MM.1S (cell line): ENCODE results near the gene CCR5AS.
A peak's percentile ranks its signal among the peaks of the same experiment; 100 is the strongest.

Experiments used
- DNase-seq: peaks from one replicate; pipeline ENCODE4 v3.0.0-alpha.2; 2015
- H2AFZ ChIP-seq: fragments of 300-600 bp; sonication (generic); 2 replicates; pipeline ENCODE4 v1.6.0; 2016; ENCODE audit warnings: antibody characterized with exemption, low read length
- H3F3A ChIP-seq: fragments of 300-600 bp; sonication (generic); 2 replicates; pipeline ENCODE4 v1.6.1; 2016; ENCODE audit warnings: mild to moderate bottlenecking, antibody characterized with exemption, low read length, moderate library complexity, mixed read lengths; ENCODE audit not compliant: insufficient read depth
- H3K27ac ChIP-seq: fragments of 300-600 bp; sonication (generic); 2 replicates; pipeline ENCODE4 v1.5.1; 2016; ENCODE audit warnings: mild to moderate bottlenecking, low read length
- H3K27me3 ChIP-seq: fragments of 300-600 bp; sonication (generic); replicated peaks from 2 replicates; pipeline ENCODE4 v1.6.0; 2016; ENCODE audit warnings: low read length; ENCODE audit not compliant: insufficient read depth
- H3K36me3 ChIP-seq: fragments of 300-600 bp; sonication (generic); replicated peaks from 2 replicates; pipeline ENCODE4 v1.6.1; 2016; ENCODE audit warnings: mild to moderate bottlenecking, low read length, mixed read lengths; ENCODE audit not compliant: insufficient read depth
- H3K4me1 ChIP-seq: fragments of 300-600 bp; sonication (generic); 2 replicates; pipeline ENCODE4 v1.6.1; 2016; ENCODE audit warnings: low read length, mixed read lengths
- H3K4me2 ChIP-seq: fragments of 300-600 bp; sonication (generic); 2 replicates; pipeline ENCODE4 v1.6.0; 2016; ENCODE audit warnings: low read depth, low read length
- H3K4me3 ChIP-seq: fragments of 300-600 bp; sonication (generic); 2 replicates; pipeline ENCODE4 v1.5.1; 2016; ENCODE audit warnings: low read length, mixed read lengths
- H3K79me2 ChIP-seq: fragments of 300-600 bp; sonication (generic); 2 replicates; pipeline ENCODE4 v1.6.1; 2016; ENCODE audit warnings: mixed run types, low read length, mixed read lengths
- H3K9ac ChIP-seq: fragments of 300-600 bp; sonication (generic); 2 replicates; pipeline ENCODE4 v1.6.1; 2016; ENCODE audit warnings: low read length, mixed read lengths
- H3K9me2 ChIP-seq: fragments of 300-600 bp; sonication (generic); replicated peaks from 2 replicates; pipeline ENCODE4 v1.6.1; 2016; ENCODE audit warnings: mild to moderate bottlenecking, low read length, mixed read lengths; ENCODE audit not compliant: insufficient read depth
- H3K9me3 ChIP-seq: fragments of 300-600 bp; sonication (generic); replicated peaks from 2 replicates; pipeline ENCODE4 v1.6.1; 2016; ENCODE audit warnings: mild to moderate bottlenecking, low read length, mixed read lengths; ENCODE audit not compliant: insufficient read depth
- H4K20me1 ChIP-seq: fragments of 300-600 bp; sonication (generic); 2 replicates; pipeline ENCODE4 v1.6.1; 2016; ENCODE audit warnings: mild to moderate bottlenecking, low read length, moderate library complexity, mixed read lengths; ENCODE audit not compliant: insufficient read depth
- EZH2 ChIP-seq: fragments of 300-600 bp; sonication (generic); optimal IDR thresholded peaks from 2 replicates; pipeline ENCODE3; 2017; ENCODE audit warnings: low read depth, mild to moderate bottlenecking, antibody characterized with exemption, low read length, mixed read lengths
- EZH2phosphoT487 ChIP-seq: fragments of 300-600 bp; sonication (generic); IDR thresholded peaks from 2 replicates; pipeline ENCODE4 v1.6.1; 2018; ENCODE audit warnings: antibody characterized with exemption, low read length
- TF ChIP-seq, protein P1 (sequence below): fragments of 300-600 bp; sonication (generic); IDR thresholded peaks from 2 replicates; pipeline ENCODE4 v1.5.1; 2016; ENCODE audit warnings: antibody characterized with exemption, low read length, mixed read lengths

CCR5AS gene

DNA sequence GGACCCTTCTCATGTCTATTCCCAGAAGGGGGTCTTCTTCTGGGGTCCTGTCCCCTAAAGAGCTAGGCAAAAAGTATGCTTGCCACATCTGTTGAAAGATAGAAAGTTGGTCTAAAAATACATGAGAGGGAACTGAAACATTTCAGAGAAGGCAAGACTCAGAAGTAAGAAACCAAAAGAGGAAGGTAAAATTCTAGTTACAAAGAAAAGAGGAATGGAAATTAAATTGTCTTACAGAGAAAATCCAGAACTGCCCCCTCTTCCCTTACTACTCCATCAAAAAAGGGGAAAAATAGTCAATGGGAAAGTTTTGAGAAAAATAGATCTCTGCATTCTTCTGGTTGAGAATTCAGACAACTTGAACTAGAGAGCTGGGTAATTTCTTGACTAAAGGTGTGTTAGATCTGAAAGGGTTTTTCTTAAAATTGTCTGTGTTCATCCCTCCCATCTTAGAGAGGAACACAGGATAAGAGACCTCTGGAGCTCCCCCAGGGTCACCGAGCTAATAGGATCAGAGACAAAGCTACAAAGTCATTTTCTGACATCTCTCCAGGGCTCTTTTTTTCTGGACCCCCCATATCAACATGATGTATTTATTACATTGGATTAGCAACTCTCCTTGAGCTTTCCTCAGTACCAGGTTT lies 85.3 kb downstream of the CCR5AS start:
- peak; percentile 50 for DNase-seq
- H3K79me2 ChIP-seq = no peaks in the 10 kb centered on the region
- peak overlapping the region; percentile 55 for H3K4me2 ChIP-seq
- no peaks in the 10 kb centered on the region for H4K20me1 ChIP-seq
- peak overlapping the region; percentile 67 for H3K27ac ChIP-seq
- peaks cover 12% of the 10 kb centered on the region for H3F3A ChIP-seq
- H3K36me3 ChIP-seq = no peaks in the 10 kb centered on the region
- peaks cover 49% of the 10 kb centered on the region for H3K4me1 ChIP-seq
- peak overlapping the region; percentile 21; the same call in 1 of the 2 replicates for H2AFZ ChIP-seq
- peak overlapping the region; percentile 32; the same call in 1 of the 2 replicates for H3K9ac ChIP-seq
- H3K4me3 ChIP-seq = peak overlapping the region; percentile 10; the same call in 1 of the 2 replicates
- H3K9me3 ChIP-seq = no peaks in the 10 kb centered on the region
- TF ChIP-seq EZH2 (no peak), EZH2phosphoT487 (no peak)
- TF ChIP-seq, protein P1, sequence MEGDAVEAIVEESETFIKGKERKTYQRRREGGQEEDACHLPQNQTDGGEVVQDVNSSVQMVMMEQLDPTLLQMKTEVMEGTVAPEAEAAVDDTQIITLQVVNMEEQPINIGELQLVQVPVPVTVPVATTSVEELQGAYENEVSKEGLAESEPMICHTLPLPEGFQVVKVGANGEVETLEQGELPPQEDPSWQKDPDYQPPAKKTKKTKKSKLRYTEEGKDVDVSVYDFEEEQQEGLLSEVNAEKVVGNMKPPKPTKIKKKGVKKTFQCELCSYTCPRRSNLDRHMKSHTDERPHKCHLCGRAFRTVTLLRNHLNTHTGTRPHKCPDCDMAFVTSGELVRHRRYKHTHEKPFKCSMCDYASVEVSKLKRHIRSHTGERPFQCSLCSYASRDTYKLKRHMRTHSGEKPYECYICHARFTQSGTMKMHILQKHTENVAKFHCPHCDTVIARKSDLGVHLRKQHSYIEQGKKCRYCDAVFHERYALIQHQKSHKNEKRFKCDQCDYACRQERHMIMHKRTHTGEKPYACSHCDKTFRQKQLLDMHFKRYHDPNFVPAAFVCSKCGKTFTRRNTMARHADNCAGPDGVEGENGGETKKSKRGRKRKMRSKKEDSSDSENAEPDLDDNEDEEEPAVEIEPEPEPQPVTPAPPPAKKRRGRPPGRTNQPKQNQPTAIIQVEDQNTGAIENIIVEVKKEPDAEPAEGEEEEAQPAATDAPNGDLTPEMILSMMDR = no peak
- no peaks in the 10 kb centered on the region for H3K9me2 ChIP-seq
- H3K27me3 ChIP-seq = no peaks in the 10 kb centered on the region

DNA sequence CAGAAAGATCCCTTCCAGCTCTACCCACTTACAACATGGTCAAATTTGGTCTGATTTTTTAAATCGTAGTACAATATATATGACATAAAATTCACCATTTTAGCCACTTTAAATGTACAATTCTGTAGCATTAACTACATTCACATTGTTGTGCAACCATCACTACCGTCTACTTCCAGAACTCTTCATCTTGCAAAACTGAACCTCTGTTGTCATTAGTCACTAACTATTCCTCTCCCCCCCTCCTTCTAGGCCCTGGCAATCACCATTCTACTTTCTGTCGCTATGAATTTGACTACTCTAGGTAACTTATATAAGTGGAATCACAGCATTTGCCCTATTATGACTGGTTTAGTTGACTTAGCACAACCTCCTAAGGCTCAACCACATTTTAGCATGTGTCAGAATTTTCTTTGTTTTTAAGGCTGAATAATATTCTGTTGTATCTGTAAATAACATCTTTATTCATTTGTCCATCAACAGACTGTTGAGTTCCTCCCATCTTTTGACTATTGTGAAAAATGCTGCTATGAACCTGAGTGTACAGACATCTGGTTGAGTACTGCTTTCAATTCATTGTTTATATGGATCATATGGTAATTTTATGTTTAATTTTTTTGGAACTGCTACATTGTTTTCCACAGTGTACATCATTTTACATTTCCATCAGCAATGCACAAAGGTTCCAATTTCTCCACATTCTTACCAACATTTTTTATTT lies 88.5 kb downstream of the CCR5AS start:
- Histone ChIP-seq H2AFZ (no peak overlapping the region), H3F3A (peaks cover 19% of the 10 kb centered on the region), H3K36me3 (no peaks in the 10 kb centered on the region), H3K79me2 (no peaks in the 10 kb centered on the region), H3K9ac (no peak overlapping the region), H3K27ac (no peak overlapping the region), H3K27me3 (no peaks in the 10 kb centered on the region), H3K4me2 (no peak overlapping the region), H3K4me3 (no peak overlapping the region), H3K9me2 (no peaks in the 10 kb centered on the region), H4K20me1 (no peaks in the 10 kb centered on the region), H3K9me3 (no peaks in the 10 kb centered on the region), H3K4me1 (peaks cover 41% of the 10 kb centered on the region)
- no peak for DNase-seq
- TF ChIP-seq EZH2phosphoT487 (no peak), EZH2 (no peak)
- TF ChIP-seq, protein P1 = no peak

DNA sequence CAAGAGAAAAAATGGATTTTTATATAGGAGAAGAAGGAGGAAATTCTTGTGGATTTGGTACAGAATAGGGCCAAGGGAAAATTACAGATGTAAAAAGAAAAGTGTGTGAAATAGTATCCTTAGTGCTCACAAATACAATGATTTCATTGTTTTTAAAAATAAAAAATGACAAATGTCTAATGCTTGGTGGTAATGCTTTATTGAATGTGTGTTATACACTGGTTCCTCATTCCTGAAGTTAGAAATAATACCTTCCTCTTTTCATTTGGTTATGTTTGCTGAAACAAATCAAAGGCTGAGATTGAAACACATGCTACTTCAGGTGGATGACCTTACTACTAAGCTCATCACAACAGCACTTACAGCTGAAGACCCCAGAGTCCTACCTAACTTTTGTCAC lies 90.7 kb downstream of the CCR5AS start:
- no peaks in the 10 kb centered on the region for H3K9me2 ChIP-seq
- H3K4me2 ChIP-seq = no peak overlapping the region
- no peak overlapping the region for H3K4me3 ChIP-seq
- H3K9me3 ChIP-seq = no peaks in the 10 kb centered on the region
- no peak for TF ChIP-seq EZH2phosphoT487
- TF ChIP-seq EZH2 = no peak
- TF ChIP-seq, protein P1 = no peak
- no peak overlapping the region for H3K9ac ChIP-seq
- peaks cover 9% of the 10 kb centered on the region for H3F3A ChIP-seq
- no peak overlapping the region for H2AFZ ChIP-seq
- H3K27me3 ChIP-seq = no peaks in the 10 kb centered on the region
- DNase-seq = no peak
- no peaks in the 10 kb centered on the region for H3K79me2 ChIP-seq
- peaks cover 22% of the 10 kb centered on the region for H3K4me1 ChIP-seq
- no peaks in the 10 kb centered on the region for H3K36me3 ChIP-seq
- H3K27ac ChIP-seq = no peak overlapping the region
- no peaks in the 10 kb centered on the region for H4K20me1 ChIP-seq
